DMS153 treated with DMSO at 0.1 percent for 48 hours (cell line): ENCODE results near the gene PLD1.
A peak's percentile ranks its signal among the peaks of the same experiment; 100 is the strongest.

Experiments used
- DNase-seq: peaks from one replicate; lab custom pipeline; 2025; ENCODE audit not compliant: unreplicated experiment; lab: John Stamatoyannopoulos, UW

The PLD1 gene

DNA sequence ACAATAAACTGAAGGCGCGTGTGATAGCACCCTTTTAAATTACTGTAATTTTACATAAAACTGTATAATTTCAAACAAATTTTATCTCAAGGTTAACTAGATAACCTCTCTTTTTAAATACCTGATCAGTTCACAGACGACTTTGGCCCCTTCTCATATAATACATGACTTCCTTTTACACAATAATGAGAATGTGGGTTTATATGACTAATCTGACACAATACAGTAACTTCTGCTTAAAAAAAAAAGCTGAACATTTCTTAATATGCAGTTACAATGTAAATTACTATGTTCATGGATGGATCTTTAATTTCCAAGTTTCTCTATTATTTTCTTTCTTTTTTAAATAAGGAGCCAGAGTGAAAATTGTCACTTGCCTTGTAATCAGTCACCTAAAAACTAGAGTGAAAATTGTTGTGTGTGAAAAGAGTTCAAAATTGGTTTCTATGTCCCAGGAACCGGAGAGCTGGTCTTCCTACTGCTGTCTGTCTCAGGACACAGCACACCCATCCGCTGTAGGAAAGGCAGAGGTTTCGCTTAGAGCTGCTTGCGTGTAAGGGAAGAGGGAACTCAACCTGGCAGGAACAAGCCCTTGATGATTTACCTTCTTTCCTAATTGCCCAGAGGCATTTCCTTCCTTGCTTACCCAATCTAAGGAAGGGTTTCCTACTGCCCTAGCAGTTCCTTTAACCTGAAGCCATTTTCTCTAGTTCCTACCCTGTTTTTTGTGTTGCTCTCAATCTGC is 33.3 kb downstream of the PLD1 start:
- no peak for DNase-seq

DNA sequence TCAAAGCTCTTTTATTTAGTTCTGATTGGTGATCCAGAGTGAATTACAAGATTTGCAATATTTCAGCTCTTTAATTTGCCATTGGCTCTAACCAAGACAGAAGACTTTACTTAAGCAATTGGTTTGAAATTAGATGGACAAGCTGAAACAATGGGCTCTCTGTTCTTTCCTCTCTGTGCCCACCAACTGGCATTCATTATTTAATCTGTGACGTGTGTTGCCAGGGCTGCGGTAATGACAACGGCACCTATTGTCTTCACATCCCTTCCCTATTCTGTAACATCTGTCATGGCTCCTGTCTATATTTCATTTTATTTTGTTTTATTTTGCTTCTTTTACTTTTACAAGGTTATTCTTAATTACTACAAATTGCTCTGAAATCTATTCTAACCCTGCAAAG is 33.9 kb downstream of the PLD1 start:
- no peak for DNase-seq

DNA sequence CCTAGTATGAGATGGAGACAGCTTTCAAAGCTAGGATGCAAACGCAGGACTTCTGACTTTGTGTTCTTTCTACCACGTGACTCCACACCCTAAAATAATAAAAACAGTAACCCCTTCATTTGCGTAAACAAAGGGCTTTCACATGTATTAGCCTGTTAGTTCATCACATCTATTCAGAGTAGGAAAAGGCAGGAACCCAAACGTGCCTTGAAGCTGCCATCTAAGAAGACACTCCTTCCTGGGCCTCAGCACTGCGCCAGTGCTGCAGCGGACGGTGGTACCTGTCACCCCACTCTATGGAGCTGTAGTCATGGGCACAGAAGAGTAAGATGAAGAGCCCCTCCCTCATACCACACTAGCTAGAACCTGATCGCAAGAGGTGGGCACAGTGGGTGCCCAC is 34.3 kb downstream of the PLD1 start:
- DNase-seq: no peak

DNA sequence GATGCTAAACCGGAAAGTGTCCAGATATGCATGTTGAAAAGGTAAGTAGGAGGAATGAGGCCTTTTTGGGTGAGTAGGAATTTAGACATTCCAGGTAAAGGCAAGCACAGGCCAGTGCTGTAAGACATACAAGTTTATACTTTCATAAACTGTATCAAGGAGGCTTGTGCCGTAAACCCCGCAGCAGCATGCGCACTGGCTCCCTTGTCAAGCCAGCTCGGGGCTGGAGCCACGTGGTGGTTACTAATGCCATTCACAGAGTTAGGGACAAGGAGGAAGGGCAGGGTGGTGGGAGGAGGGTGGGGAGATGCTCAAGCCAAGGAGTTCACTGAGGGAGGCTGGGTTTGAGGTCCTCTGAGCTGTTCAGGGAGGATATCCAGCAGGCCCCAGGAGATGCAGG is 35.8 kb downstream of the PLD1 start:
- DNase-seq: no peak

DNA sequence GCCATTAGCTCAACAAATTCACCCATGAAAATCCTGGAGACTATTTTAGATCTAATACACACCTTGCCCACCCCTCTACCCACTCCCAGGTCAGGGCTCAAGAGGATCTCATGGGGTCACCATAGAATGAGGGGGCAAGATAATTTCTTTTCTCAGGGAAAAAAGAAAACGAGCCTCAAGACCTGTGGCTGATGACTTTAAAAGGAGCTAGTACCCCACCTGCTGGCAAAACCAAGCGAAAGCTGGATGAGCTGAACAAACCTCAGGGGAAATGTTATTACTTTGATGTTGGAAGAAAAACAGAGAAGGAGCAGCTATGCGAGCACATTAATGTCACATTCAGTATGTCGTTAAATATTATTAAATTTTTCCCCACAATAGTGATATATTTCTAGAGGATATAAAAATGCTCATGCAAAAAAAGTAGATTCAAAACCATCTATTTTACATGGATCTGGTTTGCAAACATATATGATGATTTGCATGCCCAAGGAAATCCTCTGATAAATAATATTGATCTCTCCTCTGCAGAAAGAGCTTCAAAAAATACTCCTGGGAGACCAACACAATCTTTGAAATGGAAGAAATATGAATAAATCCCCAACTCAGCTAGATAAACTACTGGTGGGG is 37.7 kb downstream of the PLD1 start:
- DNase-seq: peak; percentile 49

DNA sequence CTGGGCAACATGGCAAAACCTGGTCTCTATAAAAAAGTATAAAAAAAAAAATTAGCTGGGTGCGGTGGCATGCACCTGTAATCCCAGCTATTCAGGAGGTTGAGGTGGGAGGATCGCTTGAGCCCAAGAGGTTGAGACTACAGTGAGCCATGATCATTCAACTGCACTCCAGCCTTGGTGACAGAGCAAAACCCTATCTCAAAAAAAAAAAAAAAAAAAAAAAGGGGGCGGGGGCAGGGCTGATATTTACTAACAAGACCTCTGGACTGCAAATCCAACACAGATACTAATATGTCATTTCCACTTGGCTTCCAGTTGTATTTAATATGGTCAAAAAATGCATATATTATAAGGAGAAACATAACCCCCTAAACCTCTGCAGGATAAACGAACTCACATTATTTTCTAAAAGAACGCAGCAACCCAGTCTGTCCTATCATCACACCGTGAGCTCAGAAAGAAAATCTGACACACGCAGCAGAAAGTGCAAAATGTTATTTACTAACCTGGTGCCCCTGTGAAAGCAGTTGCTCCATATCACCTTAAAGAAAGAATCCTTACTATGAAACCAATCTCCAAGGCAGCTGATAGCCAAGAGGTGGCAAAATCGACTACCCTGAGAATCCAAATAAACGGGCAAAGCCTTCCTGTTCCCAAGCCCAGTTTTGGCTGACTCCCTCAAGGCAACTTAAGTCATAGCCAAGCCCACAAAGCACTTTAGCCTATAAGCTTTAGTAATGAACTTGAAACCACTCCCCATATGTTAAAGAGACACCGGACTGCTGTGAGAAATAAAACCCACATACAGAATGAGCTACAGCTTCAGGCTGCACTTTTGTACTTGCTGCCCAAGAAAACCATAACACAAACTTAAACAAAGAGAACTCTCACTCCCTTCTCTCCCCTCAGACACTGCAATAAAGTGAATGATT is 39.3 kb downstream of the PLD1 start:
- DNase-seq: peak; percentile 61

DNA sequence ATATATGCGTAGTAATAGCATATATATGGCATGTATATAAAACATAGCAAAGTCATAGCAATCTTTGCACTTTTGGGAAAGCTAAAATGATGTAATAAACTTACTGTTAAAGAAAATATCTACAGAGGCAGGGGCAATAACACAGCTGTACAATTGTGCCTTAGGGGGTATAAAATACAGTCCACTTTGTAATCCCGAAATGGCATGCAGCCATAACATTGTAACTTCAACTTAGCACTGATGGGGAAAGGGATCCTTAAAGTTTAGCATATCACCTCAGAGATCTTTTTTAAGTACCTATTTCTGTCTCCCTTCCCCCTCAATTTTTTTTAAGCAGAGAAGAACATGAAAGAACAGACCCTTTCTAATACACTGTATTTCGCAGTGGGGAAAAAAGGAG is 40.8 kb downstream of the PLD1 start:
- no peak for DNase-seq

DNA sequence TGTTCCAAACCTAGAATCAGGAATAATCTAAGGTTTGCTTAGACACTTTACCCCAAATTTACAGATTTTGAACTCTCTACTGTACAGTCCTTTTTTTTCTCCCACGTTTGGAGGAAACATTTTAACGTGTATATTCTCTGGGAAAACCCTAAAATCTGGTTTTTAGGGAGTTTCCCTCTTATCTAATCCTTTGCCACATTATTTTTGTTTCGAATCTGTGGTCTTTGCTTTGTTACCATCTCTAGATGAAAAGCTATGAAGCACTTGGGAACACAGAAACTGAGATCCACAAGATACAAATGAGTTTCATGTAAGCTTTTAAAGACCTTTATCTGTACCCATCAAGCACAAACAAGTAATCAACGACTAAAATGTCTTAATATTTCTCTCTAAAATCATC is 41.3 kb downstream of the PLD1 start:
- no peak for DNase-seq

DNA sequence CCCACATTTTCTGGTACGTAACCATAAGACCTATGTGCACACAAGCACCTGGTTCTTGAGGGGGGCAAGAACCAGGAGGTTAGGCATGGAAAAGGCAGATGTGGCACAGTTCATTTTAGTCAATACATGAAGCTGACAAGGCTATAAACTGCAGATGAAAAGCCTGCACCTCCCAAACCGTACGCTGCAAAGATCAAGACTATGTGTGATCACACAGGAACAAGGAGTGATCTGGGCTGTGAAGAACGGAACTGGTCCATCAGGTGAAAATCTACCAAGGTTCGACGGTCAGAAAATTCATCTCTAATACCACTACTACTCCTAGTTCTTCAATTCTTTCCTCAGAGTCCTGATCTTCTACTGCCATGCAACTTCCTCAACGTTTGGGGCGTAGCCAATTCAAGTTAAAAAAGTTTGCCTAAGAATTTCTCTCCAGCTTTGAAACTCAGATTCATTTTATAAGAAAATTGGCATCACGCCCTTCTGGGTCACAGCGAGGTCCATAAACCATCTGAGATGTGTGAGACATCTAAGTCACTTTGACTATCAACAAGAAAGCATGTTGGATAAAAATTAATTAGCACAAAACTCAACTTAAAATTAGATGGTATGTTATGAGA is 41.9 kb downstream of the PLD1 start:
- DNase-seq: no peak

DNA sequence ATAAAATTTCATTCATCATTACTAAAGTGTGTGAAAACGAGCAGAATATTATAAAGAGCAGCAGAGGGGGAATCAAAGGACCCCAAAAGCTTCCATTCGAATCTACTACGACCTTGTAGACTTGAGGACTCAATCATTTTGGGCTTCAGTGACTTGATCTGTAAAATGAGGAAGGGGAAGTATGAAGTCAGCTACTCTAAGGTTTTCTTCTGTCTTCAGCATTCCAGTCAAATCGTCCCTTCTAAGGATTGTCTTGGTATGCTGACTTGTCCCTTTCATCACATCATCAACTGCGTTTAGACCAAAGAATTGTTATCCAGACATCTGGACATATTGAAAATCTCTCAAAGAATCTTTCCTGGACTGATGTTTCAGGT is 44.8 kb downstream of the PLD1 start:
- no peak for DNase-seq

DNA sequence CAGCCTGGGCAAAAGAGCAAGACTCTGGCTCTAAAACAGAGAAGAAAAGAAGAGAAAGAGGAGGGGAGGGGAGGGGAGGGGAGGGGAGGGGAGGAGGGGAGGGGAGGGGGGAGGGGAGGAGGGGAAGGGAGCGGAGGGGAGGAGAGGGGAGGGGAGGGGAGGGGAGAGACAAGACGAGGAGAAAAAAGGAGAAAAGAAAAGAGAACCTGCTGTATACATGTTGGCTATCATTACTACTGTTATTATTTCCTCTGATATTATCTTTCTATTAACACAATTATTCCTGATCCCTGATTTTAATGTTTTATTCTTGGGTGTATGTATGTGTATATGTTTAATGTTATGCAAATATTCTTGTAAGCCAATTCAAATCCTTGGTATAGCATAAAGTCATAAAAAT is 46.9 kb downstream of the PLD1 start:
- no peak for DNase-seq

DNA sequence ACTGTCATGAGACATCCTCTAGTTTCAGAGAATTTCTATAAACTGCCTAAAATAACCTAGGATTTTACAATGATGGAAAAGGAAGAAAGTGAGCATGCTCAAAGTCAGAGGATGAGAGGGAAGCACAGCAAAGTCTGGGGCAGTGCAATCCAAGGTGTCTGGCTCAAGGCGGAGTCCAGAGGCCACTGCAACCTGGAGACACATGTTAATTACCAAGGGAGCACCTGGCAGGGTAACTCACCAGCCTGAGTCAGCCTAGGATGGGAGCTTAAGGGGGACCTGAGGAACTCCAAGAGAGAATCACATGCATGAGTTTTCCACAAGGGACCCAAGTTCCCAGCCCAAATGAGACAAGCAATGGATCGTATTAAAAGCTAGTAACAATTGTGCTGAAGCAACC is 49.8 kb downstream of the PLD1 start:
- DNase-seq: no peak

DNA sequence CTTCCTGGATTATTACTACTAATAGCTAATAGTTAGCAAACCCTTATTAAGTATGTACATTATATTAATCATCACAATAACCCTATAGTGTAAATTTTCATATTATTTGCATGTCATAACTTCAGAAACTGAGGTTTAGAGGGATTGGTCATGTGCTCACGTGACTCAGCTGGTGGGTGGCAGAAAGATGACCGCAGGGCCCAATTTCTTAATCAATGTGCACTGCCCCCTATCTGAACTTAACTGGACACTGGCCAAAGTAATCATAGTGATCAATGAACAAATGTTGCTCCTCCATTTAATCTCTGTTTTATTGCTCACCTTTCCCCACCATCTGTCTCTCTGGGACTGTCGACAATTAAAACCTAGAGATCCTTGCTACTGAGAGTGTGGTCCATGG is 52.2 kb downstream of the PLD1 start:
- DNase-seq: no peak

DNA sequence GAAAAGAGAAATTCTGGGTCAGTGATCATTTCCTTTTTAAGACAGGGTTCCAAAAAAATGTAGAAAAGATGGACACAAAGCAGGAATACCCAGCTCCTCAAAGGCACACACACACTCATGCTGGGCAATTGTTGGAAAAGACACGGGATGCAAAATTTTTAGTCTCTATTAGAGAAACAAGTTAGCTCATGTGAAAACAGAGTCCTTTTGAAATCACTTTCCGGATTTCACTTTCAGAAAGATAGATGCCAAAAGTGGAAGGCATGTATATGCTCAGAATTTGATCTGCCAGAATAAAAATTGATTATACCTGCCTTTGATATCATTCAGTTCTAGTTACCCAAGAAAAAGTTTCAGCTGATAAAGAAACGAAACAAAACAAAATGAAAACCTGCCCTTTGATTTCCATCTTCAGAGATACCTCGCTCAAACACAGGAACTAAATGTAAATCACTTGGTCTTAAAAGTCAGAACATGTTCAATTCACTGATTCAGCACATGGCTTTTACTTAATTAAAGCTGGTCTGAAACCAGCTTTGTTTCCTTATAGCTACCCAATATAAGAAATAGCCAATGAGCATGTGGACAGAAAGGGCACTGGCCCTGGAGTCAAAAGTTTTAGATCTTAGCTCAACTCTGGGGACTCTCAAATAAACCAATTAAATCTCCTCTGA is 52.8 kb downstream of the PLD1 start:
- DNase-seq: no peak

DNA sequence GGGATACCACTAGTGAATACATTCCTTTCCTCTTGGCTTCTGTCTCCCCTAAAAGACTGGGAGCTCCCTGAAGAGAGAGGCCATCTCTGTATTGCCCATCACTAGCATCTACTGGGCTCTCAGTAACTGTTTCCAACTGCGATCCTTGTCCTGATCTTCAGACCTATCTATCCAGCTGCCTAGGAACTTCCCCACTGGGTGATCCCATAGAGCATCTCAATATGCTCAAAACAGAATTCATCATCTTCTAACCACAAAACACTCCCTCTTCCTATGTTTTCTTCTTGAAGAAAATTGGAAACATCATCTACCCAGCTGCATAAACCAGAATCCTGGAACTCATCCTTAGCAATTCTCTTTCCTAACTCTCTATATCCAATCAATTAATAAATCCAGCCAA is 54.6 kb downstream of the PLD1 start:
- DNase-seq: no peak

DNA sequence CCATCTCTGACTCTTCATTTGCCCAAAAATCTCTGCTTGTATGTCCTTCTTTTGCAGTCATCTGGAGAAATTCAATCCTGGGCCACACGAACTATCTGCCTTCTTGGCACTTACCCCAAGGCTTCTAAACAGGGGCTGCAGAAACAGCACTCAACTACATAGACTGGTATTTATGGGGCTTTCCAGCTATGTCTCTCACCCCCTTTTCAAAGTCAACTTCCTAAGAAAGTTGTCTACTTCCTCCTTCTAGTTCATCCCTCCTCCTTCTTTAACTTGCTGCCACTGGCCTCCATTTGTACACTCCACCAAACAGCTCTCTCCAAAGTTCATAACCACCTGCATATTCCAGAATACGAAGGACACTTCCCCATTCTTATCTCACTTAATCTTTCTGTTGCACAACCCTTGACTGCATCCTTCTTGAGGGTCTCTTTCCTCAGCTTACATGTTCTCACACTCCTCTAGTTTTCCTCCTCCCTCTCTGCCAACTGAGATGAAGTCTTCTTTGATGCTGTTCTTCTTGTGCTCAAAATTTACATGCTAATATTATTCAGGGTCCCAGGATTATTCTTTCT is 55.2 kb downstream of the PLD1 start:
- DNase-seq: no peak

DNA sequence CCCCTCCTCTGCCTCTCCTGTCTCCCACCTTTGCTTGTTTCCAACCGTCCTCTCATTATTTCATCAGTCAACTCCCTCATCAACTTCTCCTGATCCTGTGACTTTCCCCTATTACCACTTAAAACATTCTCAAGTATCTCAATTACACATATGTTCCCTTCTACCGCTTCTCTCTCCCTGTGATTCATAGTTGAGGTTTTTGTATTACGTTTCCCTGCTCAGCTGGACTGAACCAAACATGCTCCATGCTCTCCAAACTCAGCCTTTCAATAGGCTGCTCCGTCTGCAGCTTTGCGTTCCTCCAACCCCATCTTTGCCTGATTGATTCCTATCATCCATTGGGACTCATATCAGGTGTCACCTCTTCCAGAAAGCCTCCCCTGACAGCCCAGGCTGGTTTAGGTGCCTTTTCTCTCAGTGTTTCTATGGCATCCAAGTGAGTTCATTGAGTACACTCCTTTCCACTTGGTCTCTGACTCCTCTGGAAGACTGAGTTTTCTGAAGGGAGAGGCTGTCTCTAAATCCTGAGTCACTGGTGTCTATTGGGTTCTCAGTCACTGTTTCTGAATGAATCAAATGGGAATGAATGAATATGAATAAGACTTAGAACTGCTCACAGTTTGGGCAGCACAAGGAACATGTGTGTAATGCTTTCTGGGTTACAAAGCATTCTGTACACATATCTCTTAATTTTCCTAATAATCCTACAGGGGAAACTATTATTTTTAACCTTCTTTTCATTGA is 56.4 kb downstream of the PLD1 start:
- no peak for DNase-seq

DNA sequence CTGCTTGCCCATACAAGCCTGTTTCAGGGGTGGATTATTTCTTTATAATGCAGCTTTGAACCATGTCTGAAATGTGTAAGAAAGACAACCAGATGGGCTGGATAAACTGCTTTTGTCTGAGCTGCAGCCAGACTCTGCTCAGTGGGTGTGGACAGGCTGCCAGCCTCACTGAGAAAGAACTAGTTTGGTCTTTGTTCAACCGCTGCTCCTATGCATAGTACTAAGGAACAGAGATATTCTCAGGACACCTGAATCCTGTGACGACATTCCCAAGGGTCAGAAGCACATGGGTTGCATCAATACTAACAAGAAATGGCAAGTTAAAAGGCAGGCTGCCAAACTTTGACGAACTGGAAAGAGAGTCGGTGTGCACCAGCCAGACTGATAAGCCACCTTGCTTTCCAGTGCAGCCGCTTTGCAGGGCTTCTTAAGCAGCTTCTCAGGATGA is 57.2 kb downstream of the PLD1 start:
- DNase-seq: no peak

DNA sequence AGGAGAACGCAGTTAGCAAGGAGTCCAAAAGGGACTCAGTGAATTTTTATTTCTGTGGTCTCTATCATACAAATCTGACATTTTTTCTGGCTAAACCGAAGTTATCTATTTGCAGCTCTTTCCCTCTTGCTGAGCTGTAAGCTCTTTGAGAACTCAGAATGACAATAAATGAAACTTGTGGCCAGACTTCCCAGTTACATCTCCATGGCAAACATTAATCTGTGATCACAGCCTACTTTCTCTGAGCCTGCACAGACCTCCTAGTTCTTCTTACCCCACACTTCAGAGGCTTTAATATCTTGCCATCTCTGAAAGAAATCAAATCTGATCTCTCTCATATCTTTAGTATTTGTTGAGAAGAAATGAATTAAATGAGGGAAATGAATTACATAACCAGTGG is 58.0 kb downstream of the PLD1 start:
- DNase-seq: no peak

DNA sequence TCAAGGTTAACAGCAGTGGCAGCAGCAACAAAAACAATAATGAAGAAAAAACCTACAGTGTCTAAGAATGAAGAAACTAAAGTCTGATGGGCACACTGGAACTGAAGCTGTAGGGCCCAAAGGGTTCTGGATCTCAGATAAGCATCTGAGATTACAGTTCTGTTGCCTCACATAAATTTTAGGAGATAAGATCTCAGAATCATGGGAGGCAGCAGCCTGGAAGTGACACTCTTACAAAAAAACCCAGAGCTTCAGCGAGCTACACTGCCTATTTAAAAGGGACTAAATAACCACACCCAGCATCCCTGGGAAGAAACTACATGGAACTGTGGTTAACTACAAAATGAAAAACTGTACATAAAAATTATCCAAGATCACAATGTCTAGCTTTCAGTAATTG is 61.2 kb downstream of the PLD1 start:
- DNase-seq: no peak
